Activated CD8-positive, alpha-beta T cell treated with anti-CD3 and anti-CD28 coated beads for 36 hours (primary cell): ENCODE measurements around the gene SC5D. TPM values are rescaled to one million over a fixed set of nuclear protein-coding genes. Genes with fewer than 3 reads are reported as not detected.
A peak's percentile ranks its signal among the peaks of the same experiment; 100 is the strongest.

Experiments
- ATAC-seq: fragments of 200-7000 bp; cut with Tn5 transposase; one replicate; pipeline ENCODE4 v1.10.0; 2021; ENCODE audit warnings: mild to moderate bottlenecking, moderate library complexity
- CTCF ChIA-PET: fragments of 350-600 bp; sonication (Branson Sonifier 250); formaldehyde crosslinking; loops from one replicate; lab custom pipeline; 2021; ENCODE audit warnings: antibody characterized with exemption; lab: Charles Lee
- POLR2A ChIA-PET: fragments of 350-600 bp; sonication (Branson Sonifier 250); formaldehyde crosslinking; loops from one replicate; lab custom pipeline; 2021; ENCODE audit warnings: antibody characterized with exemption; lab: Charles Lee
- DNase-seq: peaks from one replicate; pipeline ENCODE4 v3.0.0-alpha.2; 2020
- H3K27ac Mint-ChIP-seq: one replicate; pipeline ENCODE4 v1.8.0; 2021; ENCODE audit warnings: mild to moderate bottlenecking, mixed read lengths
- H3K27me3 Mint-ChIP-seq: one replicate; pipeline ENCODE4 v1.8.0; 2021; ENCODE audit warnings: mixed read lengths
- H3K36me3 Mint-ChIP-seq: one replicate; pipeline ENCODE4 v1.8.0; 2021; ENCODE audit warnings: low read depth, mixed read lengths
- H3K4me1 Mint-ChIP-seq: one replicate; pipeline ENCODE4 v1.8.0; 2021; ENCODE audit warnings: low read depth, mixed read lengths
- H3K4me3 Mint-ChIP-seq: one replicate; pipeline ENCODE4 v1.8.0; 2021; ENCODE audit warnings: mild to moderate bottlenecking, moderate library complexity, mixed read lengths
- H3K9me3 Mint-ChIP-seq: one replicate; pipeline ENCODE4 v1.8.0; 2021; ENCODE audit warnings: mixed read lengths
- intact Hi-C: fragments of 100-400 bp; cut with micrococcal nuclease; formaldehyde crosslinking; loops from one replicate; pipeline ENCODE4 v1.10.0; 2022
- total RNA-seq, 2 experiments: library from RNA; stranded (reverse); gene quantifications; one replicate each; pipeline ENCODE4 v1.2.3, GENCODE V29; 2021
- TF ChIP-seq, protein P1 (sequence below): fragments of 200-600 bp; IDR thresholded peaks from one replicate; pipeline ENCODE4 v1.8.0; 2022; ENCODE audit warnings: antibody characterized with exemption, mild to moderate bottlenecking

SC5D gene
- total RNA-seq, 2 experiments from 2014 or later: 18.2 to 20.5 TPM

DNA sequence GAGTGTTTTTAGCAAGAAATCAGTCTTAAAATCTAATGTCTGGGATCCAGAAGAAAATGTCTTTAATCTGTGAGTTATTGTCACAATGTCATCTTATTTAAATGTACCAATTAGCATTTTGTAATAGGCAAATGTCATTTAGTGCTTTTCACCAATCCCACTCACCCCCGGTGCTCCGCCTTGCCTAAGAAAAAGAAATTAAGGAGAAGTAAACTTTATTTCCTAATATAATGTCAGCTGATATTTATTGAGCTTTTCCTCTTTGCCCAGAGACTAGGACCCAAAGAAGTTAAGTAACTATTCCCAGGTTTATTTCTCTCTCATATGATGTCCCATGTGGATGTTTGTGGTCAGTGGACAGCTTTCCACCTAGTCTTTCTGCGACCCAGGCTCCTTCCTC lies 16.2 kb downstream of the SC5D start:
- Mint-ChIP-seq H3K27me3 (no peaks in the 10 kb centered on the region), H3K27ac (no peak overlapping the region), H3K4me1 (peaks cover 29% of the 10 kb centered on the region), H3K36me3 (peaks cover 32% of the 10 kb centered on the region), H3K4me3 (no peak overlapping the region), H3K9me3 (no peaks in the 10 kb centered on the region)
- intact Hi-C loops: no loop called here
- ATAC-seq (no peak), DNase-seq (no peak)
- CTCF ChIA-PET: interaction anchor here (0.9 to 2.2 kb wide), 2 partner anchors 11 to 282 kb away, joined by 4 to 7 read pairs; no protein-coding TSS in a partner anchor
- TF ChIP-seq, protein P1, sequence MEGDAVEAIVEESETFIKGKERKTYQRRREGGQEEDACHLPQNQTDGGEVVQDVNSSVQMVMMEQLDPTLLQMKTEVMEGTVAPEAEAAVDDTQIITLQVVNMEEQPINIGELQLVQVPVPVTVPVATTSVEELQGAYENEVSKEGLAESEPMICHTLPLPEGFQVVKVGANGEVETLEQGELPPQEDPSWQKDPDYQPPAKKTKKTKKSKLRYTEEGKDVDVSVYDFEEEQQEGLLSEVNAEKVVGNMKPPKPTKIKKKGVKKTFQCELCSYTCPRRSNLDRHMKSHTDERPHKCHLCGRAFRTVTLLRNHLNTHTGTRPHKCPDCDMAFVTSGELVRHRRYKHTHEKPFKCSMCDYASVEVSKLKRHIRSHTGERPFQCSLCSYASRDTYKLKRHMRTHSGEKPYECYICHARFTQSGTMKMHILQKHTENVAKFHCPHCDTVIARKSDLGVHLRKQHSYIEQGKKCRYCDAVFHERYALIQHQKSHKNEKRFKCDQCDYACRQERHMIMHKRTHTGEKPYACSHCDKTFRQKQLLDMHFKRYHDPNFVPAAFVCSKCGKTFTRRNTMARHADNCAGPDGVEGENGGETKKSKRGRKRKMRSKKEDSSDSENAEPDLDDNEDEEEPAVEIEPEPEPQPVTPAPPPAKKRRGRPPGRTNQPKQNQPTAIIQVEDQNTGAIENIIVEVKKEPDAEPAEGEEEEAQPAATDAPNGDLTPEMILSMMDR: no peak
- POLR2A ChIA-PET: interaction anchor here (0.8 to 1.6 kb wide), 3 partner anchors 9 to 56 kb away, joined by 3 to 4 read pairs (median 3); no protein-coding TSS in a partner anchor

- POLR2A ChIA-PET: interaction anchor here (0.6 to 1.6 kb wide), 5 partner anchors 10 to 107 kb away, joined by 3 to 4 read pairs (median 3); no protein-coding TSS in a partner anchor
- H3K4me3 Mint-ChIP-seq: no peak overlapping the region
Observed at GRCh38 chr11:121309688-121310087, 17.1 kb downstream of the SC5D start.

DNA sequence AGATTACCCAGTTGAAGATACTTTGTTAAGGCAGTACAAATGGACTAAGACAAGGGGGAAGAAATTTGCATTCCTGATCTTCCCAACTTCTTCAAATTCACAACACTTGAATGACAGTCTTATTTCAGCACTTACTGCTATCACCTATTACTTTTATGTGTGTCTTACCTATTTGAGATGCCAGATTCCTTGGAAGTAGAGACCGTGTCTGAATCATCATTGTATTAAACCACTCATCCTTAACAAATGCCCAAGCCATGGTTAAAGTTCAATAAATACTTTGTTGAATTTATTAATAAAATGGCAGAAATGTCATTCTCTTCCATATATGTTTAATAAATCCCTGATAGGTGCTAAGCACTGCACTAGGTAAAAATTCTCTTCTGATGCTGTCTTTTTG lies 18.3 kb downstream of the SC5D start:
- DNase-seq (no peak), ATAC-seq (no peak)
- Mint-ChIP-seq H3K4me3 (no peak overlapping the region), H3K27me3 (no peaks in the 10 kb centered on the region), H3K4me1 (peaks cover 30% of the 10 kb centered on the region), H3K9me3 (no peaks in the 10 kb centered on the region), H3K36me3 (peaks cover 22% of the 10 kb centered on the region), H3K27ac (no peak overlapping the region)
- ChIA-PET POLR2A (interaction anchor here (0.6 kb wide), 1 partner anchor 159 kb away, joined by 3 read pairs; no protein-coding TSS in a partner anchor), CTCF (no interaction called here)
- intact Hi-C loops: no loop called here
- TF ChIP-seq, protein P1: no peak

More at GRCh38 chr11:121309688-121310087, 17.1 kb downstream of the SC5D start:
- no peaks in the 10 kb centered on the region for H3K9me3 Mint-ChIP-seq
- peak overlapping the region; percentile 19 for H3K27ac Mint-ChIP-seq
- intact Hi-C loops: no loop called here
- no peaks in the 10 kb centered on the region for H3K27me3 Mint-ChIP-seq
- ATAC-seq (peak; percentile 66), DNase-seq (no peak)
- CTCF ChIA-PET: interaction anchor here (2.2 kb wide), 1 partner anchor 10 kb away, joined by 7 read pairs; no protein-coding TSS in a partner anchor
- H3K36me3 Mint-ChIP-seq: peaks cover 30% of the 10 kb centered on the region
- peaks cover 30% of the 10 kb centered on the region for H3K4me1 Mint-ChIP-seq
- TF ChIP-seq, protein P1: no peak

GRCh38 chr11:121311373-121311772 lies 18.8 kb downstream of the SC5D start:
- TF ChIP-seq, protein P1: no peak
- no peak overlapping the region for H3K4me3 Mint-ChIP-seq
- H3K4me1 Mint-ChIP-seq: peaks cover 30% of the 10 kb centered on the region
- CTCF ChIA-PET: no interaction called here
- intact Hi-C loops: no loop called here
- POLR2A ChIA-PET: no interaction called here
- DNase-seq (peak; percentile 44), ATAC-seq (peak; percentile 88)
- peaks cover 20% of the 10 kb centered on the region for H3K36me3 Mint-ChIP-seq
- no peaks in the 10 kb centered on the region for H3K9me3 Mint-ChIP-seq
- H3K27me3 Mint-ChIP-seq: no peaks in the 10 kb centered on the region
- no peak overlapping the region for H3K27ac Mint-ChIP-seq

- no peak for DNase-seq
- peaks cover 12% of the 10 kb centered on the region for H3K36me3 Mint-ChIP-seq
- ChIA-PET POLR2A (interaction anchor here (1.0 to 1.1 kb wide), 2 partner anchors 13 to 14 kb away, joined by 3 read pairs; no protein-coding TSS in a partner anchor), CTCF (no interaction called here)
- intact Hi-C loops: no loop called here
- no peaks in the 10 kb centered on the region for H3K27me3 Mint-ChIP-seq
- no peaks in the 10 kb centered on the region for H3K9me3 Mint-ChIP-seq
- no peak overlapping the region for H3K4me3 Mint-ChIP-seq
- no peak for ATAC-seq
- no peak overlapping the region for H3K27ac Mint-ChIP-seq
- H3K4me1 Mint-ChIP-seq: peaks cover 30% of the 10 kb centered on the region
- TF ChIP-seq, protein P1: no peak
Observed at GRCh38 chr11:121312483-121312882, 19.9 kb downstream of the SC5D start.
